ENCODE data around the gene MYRFL.

GRCh38 chr12:69851976-69852375 is 26.9 kb downstream of the MYRFL start:
- TF ChIP-seq POLR2A (IDR thresholded peaks at IDR 0.05), result no peak
- no peak for TF ChIP-seq CTCF (IDR thresholded peaks at IDR 0.05 in 4 of 5, conservative IDR thresholded peaks at IDR 0.05 in 1 of 5)
